Measurements from ENCODE around the gene RNF13.

RNF13 gene, protein sequence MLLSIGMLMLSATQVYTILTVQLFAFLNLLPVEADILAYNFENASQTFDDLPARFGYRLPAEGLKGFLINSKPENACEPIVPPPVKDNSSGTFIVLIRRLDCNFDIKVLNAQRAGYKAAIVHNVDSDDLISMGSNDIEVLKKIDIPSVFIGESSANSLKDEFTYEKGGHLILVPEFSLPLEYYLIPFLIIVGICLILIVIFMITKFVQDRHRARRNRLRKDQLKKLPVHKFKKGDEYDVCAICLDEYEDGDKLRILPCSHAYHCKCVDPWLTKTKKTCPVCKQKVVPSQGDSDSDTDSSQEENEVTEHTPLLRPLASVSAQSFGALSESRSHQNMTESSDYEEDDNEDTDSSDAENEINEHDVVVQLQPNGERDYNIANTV

DNA sequence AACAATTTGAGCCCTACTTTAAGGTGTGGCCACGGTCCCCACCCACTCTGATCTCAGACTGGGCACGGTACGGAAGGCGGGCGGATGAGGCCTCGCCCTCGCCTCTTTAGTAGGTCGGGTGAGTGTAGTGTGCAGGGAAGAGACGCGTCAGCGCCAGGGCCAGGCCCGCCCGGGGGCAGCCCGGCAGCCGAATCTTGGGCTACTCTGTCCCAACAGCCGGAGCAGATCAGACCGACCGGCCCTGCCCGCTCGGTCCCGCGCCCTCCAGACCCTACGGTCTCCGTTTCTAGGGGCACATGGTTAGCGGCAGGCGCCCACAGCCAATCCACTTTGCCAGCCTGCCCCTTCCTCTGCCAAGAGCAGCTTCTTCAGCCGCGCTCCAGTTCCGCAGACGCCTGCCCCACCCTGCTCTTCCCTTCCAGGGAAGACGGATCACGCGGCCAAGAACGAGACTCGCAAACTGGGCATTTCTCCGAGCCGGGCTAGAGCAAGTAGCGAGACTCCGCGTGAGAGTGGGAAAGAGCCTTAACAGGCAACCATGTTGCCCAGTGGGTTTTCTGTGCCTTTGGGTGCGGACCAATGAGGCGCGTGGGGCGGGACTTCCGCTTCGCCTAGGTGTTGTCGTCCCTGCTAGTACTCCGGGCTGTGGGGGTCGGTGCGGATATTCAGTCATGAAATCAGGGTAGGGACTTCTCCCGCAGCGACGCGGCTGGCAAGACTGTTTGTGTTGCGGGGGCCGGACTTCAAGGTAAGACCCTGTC lies at the start of gene RNF13:
Gene RNF13, plus strand, starts transcription at position 610 of the 761 bp plus-strand sequence. CDS start 32,812 bp downstream, outside the sequence.
- peak; percentile 96 for DNase-seq (ENCODE audit: low read depth)

DNA sequence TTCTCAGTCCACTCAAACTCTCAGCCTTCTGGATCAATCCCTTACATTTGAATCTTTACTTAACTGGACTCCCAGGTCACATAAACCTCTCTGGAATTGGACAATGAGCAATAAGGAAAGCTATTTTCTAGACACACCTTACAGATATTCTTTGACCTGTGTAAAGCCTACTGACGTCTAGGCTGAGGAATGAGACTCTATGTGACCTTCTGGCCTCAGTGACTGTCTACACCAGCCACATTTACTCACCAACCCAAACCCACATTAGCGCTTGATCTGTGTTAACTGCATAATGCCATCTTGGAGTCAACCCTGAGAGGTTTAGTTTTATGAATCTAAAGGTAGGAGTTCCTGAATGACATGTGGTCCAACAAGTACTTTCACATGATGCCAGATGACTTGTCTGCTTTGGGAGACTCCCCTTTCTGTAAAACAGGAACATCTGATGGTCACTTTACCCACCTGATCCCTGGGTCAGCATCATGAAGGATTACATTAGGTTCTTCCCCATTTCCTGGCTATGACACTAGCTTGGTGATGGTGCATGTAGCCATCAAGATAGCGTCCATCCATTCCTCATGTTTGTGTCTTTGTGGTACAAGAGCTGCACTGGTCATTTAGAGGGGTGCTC lies 49.3 kb upstream of the RNF13 start:
- DNase-seq (ENCODE audit: low read depth): no peak

- DNase-seq (ENCODE audit: low read depth): no peak
These were observed 48.7 kb upstream of the RNF13 start for GRCh38 chr3:149764302-149764701.

DNA sequence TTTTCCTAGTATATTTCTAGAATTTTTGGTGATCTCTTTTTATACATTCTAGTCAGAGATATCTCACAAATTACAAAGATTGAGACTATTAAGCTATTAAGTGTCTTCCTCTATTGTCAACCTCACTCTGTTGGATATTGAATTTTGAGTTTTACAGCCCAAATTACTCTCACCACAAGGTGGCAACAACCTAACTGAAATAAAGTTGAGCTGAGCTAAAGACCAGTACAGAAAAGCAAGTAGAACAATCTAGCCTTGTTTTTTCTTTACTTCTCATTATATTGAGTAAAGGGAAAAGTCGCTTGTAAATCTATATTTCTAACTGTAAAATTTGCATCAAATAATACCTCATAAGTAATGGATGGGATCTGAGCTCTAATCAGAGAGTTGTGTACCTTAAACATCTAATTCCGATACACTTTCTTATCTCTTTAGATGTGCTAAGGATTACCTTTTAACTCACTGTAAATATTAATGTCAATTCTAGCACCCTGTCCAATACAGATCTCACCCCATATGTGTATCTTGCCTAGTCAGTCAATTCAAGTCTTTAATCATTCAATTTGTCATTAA lies 47.2 kb upstream of the RNF13 start:
- DNase-seq (ENCODE audit: low read depth): peak; percentile 53

DNA sequence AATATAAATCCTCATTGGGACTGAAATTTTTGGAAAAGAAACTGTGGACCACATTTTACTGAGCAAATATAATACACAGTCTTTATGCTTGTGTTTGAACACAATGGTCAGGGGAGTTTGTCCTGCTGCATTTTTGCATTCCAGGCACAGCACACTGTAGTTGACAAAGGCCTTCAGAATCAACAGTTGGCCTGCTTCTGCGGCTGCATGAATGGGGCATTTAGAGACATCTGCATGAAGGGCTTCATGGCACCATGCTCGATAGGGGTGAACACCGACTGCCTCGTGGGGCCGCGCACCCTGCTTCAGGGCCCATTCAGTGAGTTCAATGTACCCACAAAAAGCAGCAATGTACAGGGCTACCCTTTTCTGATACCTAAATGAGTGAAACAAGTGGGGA lies 45.3 kb upstream of the RNF13 start:
- no peak for DNase-seq (ENCODE audit: low read depth)

GRCh38 chr3:149768704-149769103 lies 44.3 kb upstream of the RNF13 start:
- no peak for DNase-seq (ENCODE audit: low read depth)

GRCh38 chr3:149770246-149770645 lies 42.8 kb upstream of the RNF13 start:
- DNase-seq (ENCODE audit: low read depth): peak; percentile 15

DNA sequence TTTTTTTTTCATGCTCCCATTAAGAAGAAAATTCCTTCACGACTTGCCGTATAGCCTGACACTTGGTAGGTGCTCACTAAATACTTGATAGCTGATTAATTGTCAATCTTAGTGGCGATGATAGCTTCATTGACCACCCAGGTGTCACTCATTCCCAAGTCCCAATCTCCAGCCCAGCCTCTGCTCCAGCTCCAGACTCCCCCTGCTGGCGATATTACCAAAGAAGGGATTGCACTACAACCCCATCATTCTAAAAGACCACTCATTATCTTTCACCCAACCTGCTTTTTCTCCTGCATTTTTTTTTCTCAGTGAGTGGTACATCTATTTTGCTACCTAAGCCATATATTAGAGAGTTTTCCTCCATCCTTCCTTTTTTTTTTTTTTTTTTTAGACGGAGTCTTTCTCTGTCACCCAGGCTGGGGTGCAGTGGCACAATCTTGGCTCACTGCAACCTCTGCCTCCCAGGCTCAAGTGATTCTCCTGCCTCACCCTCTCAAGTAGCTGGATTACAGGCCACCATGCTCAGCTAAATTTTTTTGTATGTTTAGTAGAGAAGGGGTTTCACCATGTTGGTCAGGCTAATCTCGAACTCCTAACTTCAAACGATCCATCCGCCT lies 41.3 kb upstream of the RNF13 start:
- peak; percentile 72 for DNase-seq (ENCODE audit: low read depth)

DNA sequence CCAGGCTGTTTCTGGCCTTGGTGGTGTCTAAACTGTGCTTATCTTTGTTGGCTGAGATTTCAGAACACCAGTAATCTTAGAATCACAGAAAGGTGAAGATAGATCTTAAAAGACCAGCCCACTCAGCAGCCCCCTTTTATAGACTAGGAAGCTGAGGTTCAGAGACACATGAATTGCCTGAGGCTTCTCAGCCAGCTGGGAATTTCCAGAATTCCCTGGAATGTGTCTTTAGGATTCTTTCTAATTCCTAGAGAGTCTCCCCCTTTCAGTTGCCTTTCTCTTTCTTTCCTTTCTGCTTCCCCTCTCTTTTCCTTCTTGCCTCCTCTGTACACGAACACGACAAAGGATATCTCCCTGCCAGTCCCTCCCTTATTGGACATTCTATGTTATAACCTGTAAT lies 40.2 kb upstream of the RNF13 start:
- DNase-seq (ENCODE audit: low read depth): no peak

- DNase-seq (ENCODE audit: low read depth): no peak
These were observed 36.8 kb upstream of the RNF13 start for GRCh38 chr3:149776170-149776569.

- no peak for DNase-seq (ENCODE audit: low read depth)
These were observed 35.4 kb upstream of the RNF13 start for GRCh38 chr3:149777414-149778214.

DNA sequence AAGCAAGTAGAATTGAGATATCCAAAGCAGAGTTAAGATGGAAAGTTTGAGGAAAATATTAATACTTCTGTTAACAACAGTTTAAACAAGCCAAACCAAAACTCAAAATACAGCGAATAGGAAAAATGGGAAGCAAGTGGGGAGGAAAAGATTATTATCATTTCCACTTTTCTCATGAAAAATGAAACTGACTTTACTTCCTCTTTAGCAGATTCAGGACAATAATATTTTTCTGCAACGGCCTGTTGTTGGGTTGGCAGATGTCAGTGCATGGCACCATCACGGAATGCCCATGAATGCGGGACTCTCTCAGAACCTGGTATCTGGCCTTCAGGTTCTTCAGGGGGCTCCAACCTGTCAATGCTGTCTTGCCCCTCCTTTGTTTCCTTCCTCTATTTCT lies 31.8 kb upstream of the RNF13 start:
- DNase-seq (ENCODE audit: low read depth): no peak

- DNase-seq (ENCODE audit: low read depth): no peak
These were observed 31.3 kb upstream of the RNF13 start for GRCh38 chr3:149781741-149782140.

- peak; percentile 68 for DNase-seq (ENCODE audit: low read depth)
These were observed 29.4 kb upstream of the RNF13 start for GRCh38 chr3:149783576-149783975.

DNA sequence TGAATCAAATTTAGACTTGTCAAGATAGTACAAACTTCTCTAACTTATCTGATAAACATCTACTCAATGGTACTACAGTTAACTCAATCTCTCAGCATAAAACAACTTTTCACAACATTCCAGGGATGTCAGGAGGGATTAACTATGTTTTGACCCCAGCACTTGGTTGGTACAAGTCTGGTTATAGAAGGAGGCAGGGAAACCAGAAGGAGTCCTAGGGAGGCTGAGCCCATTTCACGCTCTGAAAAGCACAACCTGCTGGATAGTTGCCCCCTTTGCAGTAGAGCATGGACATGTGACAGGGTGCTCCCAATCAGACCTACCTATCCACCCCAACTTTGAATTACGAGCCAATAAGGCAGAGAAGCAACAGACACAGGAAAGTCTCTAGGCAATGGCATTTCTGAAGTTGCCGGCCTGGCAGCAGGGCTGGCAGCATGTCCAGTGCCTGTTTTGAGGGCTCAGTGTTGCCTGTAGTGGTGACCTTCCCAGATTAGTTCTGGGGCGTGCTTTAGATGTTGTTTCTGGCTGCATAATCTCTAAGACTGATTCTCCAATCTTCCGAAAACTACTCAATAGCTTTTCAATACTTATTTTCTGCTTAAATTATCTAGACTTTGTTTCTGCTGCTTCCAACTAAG lies 28.8 kb upstream of the RNF13 start:
- DNase-seq (ENCODE audit: low read depth): peak; percentile 21

- peak; percentile 51 for DNase-seq (ENCODE audit: low read depth)
These were observed 22.7 kb upstream of the RNF13 start for GRCh38 chr3:149790268-149790667.

DNA sequence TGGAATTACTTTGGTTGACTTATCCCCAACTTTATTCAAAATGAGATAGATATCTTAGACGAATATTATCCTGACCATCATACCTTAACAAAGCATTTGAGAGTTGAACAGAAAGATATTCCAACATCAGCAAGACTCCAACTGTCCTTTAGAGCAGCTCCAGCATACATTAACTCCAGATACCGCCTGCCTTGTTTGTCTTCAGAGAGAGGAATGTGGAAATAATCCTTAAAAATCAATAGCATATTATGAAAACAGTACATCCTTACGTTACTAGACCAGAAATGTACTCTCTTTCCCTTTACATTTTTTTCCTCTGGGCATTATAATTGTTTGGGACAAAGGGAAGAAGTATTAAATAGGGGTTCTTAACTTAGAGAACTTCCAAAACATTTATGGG lies 22.3 kb upstream of the RNF13 start:
- DNase-seq (ENCODE audit: low read depth): no peak

DNA sequence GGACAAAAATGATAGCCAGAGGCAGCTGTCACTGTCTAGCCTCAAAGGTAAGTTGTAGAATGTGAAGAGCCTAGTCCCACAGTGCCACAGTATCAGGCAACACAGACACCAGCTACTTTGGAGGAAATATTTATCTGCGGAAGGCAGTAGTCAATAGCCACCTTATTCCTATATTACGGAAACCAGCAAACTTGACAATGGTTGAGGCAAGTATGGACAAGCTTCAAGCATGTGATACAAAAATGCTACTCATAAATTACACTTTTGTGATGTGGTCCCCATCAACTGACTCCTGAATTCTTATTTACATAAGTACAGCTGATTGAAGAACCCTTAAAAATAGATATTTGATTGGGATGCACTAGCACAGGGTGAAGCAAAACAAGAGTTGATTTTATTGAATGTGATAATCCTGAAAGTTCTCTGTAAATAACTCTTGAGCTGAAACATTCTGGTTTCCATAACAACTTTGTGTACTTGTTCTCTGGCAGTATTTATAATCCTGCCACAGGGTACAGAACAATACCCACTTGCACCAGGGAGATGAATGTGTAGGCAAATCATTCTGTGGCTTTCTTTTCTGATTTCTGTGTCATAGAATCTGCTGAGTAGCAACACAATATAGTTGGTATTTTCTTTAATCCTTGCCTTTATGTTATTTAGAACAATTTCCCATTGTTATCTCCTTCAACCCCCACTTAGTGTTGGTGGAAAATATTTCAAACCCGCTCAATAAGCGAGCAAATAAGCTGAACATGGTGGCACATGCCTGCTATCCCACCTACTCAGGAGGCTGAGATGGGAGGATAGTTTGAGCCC lies 20.4 kb upstream of the RNF13 start, which contains the start of gene ANKUB1:
Gene ANKUB1, minus strand, starts transcription at position 103 of the 819 bp plus-strand sequence. CDS start 188 bp downstream, outside the sequence.
- no peak for DNase-seq (ENCODE audit: low read depth)

GRCh38 chr3:149796026-149796425 lies 17.0 kb upstream of the RNF13 start:
- no peak for DNase-seq (ENCODE audit: low read depth)

GRCh38 chr3:149800693-149801092 lies 12.3 kb upstream of the RNF13 start:
- DNase-seq (ENCODE audit: low read depth): no peak

Measured in ELR (cell line).